Vagina (tissue), 2 donors: ENCODE data around the gene DCST2. TPM values are rescaled to one million over a fixed set of nuclear protein-coding genes. Genes with fewer than 3 reads are reported as not detected.

Experiments
- DNase-seq, 2 donors: peaks; one replicate each; pipeline ENCODE4 v3.0.0-alpha.2; 2017; ENCODE audit errors: extremely low spot score in 2 of 2
- H3K27ac ChIP-seq: fragments of 200-600 bp; sonication (generic); one replicate; pipeline ENCODE4 v1.5.1; 2019
- H3K27me3 ChIP-seq: fragments of 200-600 bp; sonication (generic); one replicate; pipeline ENCODE4 v1.5.1; 2019
- H3K36me3 ChIP-seq, 2 donors: fragments of 200-600 bp; sonication (generic); one replicate each; pipeline ENCODE4 v1.5.1; 2017 to 2019
- H3K4me1 ChIP-seq: fragments of 200-600 bp; sonication (generic); one replicate; pipeline ENCODE4 v1.5.1; 2019
- H3K4me3 ChIP-seq, 2 donors: fragments of 200-600 bp; sonication (generic); 1 replicate in 1 of 2; 2 replicates in 1 of 2; pipeline ENCODE4 v1.5.1; 2016 to 2019
- H3K9me3 ChIP-seq: fragments of 200-600 bp; sonication (generic); one replicate; pipeline ENCODE4 v1.5.1; 2019
- CTCF ChIP-seq, 3 experiments: fragments of 450-650 bp in 2 of 3; fragments of 200-600 bp in 1 of 3; sonication (generic) in 1 of 3; IDR thresholded peaks; one replicate each; pipeline ENCODE4 v1.5.1; 2017 to 2019; ENCODE audit warnings: antibody characterized with exemption in 3 of 3, mild to moderate bottlenecking in 2 of 3, moderate library complexity in 2 of 3
- POLR2A ChIP-seq, 2 donors: fragments of 450-650 bp; IDR thresholded peaks; one replicate each; pipeline ENCODE4 v1.6.1; 2017; ENCODE audit warnings: antibody characterized with exemption in 2 of 2, mild to moderate bottlenecking in 2 of 2, moderate library complexity in 2 of 2
- POLR2AphosphoS5 ChIP-seq, 2 donors: sonication (generic); formaldehyde crosslinking; IDR thresholded peaks; one replicate each; pipeline ENCODE4 v1.9.0; 2017; ENCODE audit warnings: antibody characterized with exemption in 2 of 2, mild to moderate bottlenecking in 2 of 2, low read depth in 1 of 2; ENCODE audit not compliant: insufficient read depth in 1 of 2
- intact Hi-C: fragments of 100-400 bp; cut with DNase I; formaldehyde crosslinking; loops from one replicate; pipeline ENCODE4 v1.15.1; 2023
- total RNA-seq: library from RNA; depleted of rRNA; stranded (reverse); fragments of >200 nt; gene quantifications from one replicate; pipeline ENCODE4 v1.2.3, GENCODE V29; 2016

DCST2 gene
- total RNA-seq, 1 donor from 2014 or later, result 7.9 TPM

- H3K4me1 ChIP-seq, result peaks cover 68% of the 10 kb centered on the region
- H3K27me3 ChIP-seq, result no peaks in the 10 kb centered on the region
- intact Hi-C loops, result no loop called here
- peak overlapping the region; percentile 99 for H3K27ac ChIP-seq
- no peaks in the 10 kb centered on the region for H3K36me3 ChIP-seq
- TF ChIP-seq POLR2A (IDR thresholded peaks at IDR 0.05), result no peak
- TF ChIP-seq POLR2AphosphoS5 (IDR thresholded peaks at IDR 0.05; ENCODE audit: insufficient read depth in 1 of 2, low read depth in 1 of 2), result peak in 1 of 2 donors; percentile 55
- TF ChIP-seq CTCF (IDR thresholded peaks at IDR 0.05), result no peak
- DNase-seq, result no peak
- peak overlapping the region; percentile 84 to 85 for H3K4me3 ChIP-seq
- H3K9me3 ChIP-seq, result no peaks in the 10 kb centered on the region
Observed at GRCh38 chr1:155005076-155006011, 28.2 kb downstream of the DCST2 start.

- no peaks in the 10 kb centered on the region for H3K36me3 ChIP-seq
- H3K4me3 ChIP-seq, result peak overlapping the region; percentile 84 to 85
- peaks cover 69% of the 10 kb centered on the region for H3K4me1 ChIP-seq
- no peak for TF ChIP-seq CTCF (IDR thresholded peaks at IDR 0.05)
- TF ChIP-seq POLR2A (IDR thresholded peaks at IDR 0.05), result no peak
- TF ChIP-seq POLR2AphosphoS5 (IDR thresholded peaks at IDR 0.05; ENCODE audit: insufficient read depth in 1 of 2, low read depth in 1 of 2), result no peak
- peak overlapping the region; percentile 99 for H3K27ac ChIP-seq
- intact Hi-C loops, result loop anchor here (5.0 kb wide), 3 partner anchors 37 to 677 kb away; partner anchors contain the start of genes ADAM15 and ATP8B2
- peak in 1 of 2 donors; percentile 90 for DNase-seq
- H3K27me3 ChIP-seq, result no peaks in the 10 kb centered on the region
- no peaks in the 10 kb centered on the region for H3K9me3 ChIP-seq
Observed at GRCh38 chr1:155004352-155005075, 29.1 kb downstream of the DCST2 start.

- no peaks in the 10 kb centered on the region for H3K27me3 ChIP-seq
- H3K36me3 ChIP-seq, result no peaks in the 10 kb centered on the region
- intact Hi-C loops, result loop anchor here (5.0 kb wide), 3 partner anchors 37 to 677 kb away; partner anchors contain the start of genes ADAM15 and ATP8B2
- H3K27ac ChIP-seq, result peak overlapping the region; percentile 99
- H3K4me3 ChIP-seq, result peak overlapping the region; percentile 84 to 85
- TF ChIP-seq POLR2A (IDR thresholded peaks at IDR 0.05) (no peak), POLR2AphosphoS5 (IDR thresholded peaks at IDR 0.05; ENCODE audit: insufficient read depth in 1 of 2, low read depth in 1 of 2) (no peak), CTCF (IDR thresholded peaks at IDR 0.05) (no peak)
- peak in 1 of 2 donors; percentile 91 for DNase-seq
- peaks cover 69% of the 10 kb centered on the region for H3K4me1 ChIP-seq
- no peaks in the 10 kb centered on the region for H3K9me3 ChIP-seq
Observed at GRCh38 chr1:155003766-155004351, 29.7 kb downstream of the DCST2 start.

- peaks cover 69% of the 10 kb centered on the region for H3K4me1 ChIP-seq
- H3K4me3 ChIP-seq, result peak overlapping the region; percentile 84 to 85
- intact Hi-C loops, result loop anchor here (5.0 kb wide), 3 partner anchors 36 to 676 kb away; partner anchors contain the start of genes ADAM15 and ATP8B2
Observed at GRCh38 chr1:155003227-155003765, 30.3 kb downstream of the DCST2 start.

More at GRCh38 chr1:155003227-155003765, 30.3 kb downstream of the DCST2 start:
- no peak for TF ChIP-seq POLR2A (IDR thresholded peaks at IDR 0.05)
- no peak for TF ChIP-seq POLR2AphosphoS5 (IDR thresholded peaks at IDR 0.05; ENCODE audit: insufficient read depth in 1 of 2, low read depth in 1 of 2)
- TF ChIP-seq CTCF (IDR thresholded peaks at IDR 0.05), result no peak
- Histone ChIP-seq H3K27me3 (no peaks in the 10 kb centered on the region), H3K9me3 (no peaks in the 10 kb centered on the region), H3K27ac (peak overlapping the region; percentile 99), H3K36me3 (no peaks in the 10 kb centered on the region)
- no peak for DNase-seq
